ENCODE results near the gene IMMP2L. TPM values are rescaled to one million over a fixed set of nuclear protein-coding genes. Genes with fewer than 3 reads are reported as not detected.

The IMMP2L gene
- total RNA-seq, 4 donors from 2014 or later: 8.3 to 19.2 (median 17.8) TPM

- in situ Hi-C loops (cut with MboI; ENCODE audit: low sequenced_read_pairs in 4 of 4): no loop called here
Measured at GRCh38 chr7:110854166-110854565, 708.1 kb downstream of the IMMP2L start.

GRCh38 chr7:110853263-110853662 lies 709.0 kb downstream of the IMMP2L start:
- Histone ChIP-seq H3K4me3 (no peak overlapping the region), H3K36me3 (no peaks in the 10 kb centered on the region), H3K27me3 (no peaks in the 10 kb centered on the region), H3K9me3 (no peaks in the 10 kb centered on the region), H3K27ac (no peak overlapping the region), H3K4me1 (no peaks in the 10 kb centered on the region)
- intact Hi-C loops (cut with DNase I; ENCODE audit: low total_unique reads) (no loop called here), in situ Hi-C loops (cut with MboI; ENCODE audit: low sequenced_read_pairs in 4 of 4) (no loop called here)
- ATAC-seq (no peak), DNase-seq (no peak)
- TF ChIP-seq CTCF (IDR thresholded peaks at IDR 0.05 in 4 of 5, conservative IDR thresholded peaks at IDR 0.05 in 1 of 5) (no peak), POLR2A (IDR thresholded peaks at IDR 0.05) (no peak)

More at GRCh38 chr7:110854166-110854565, 708.1 kb downstream of the IMMP2L start:
- Histone ChIP-seq H3K27me3 (no peaks in the 10 kb centered on the region), H3K27ac (no peak overlapping the region), H3K36me3 (no peaks in the 10 kb centered on the region), H3K4me1 (no peaks in the 10 kb centered on the region), H3K4me3 (no peak overlapping the region), H3K9me3 (no peaks in the 10 kb centered on the region)
- TF ChIP-seq POLR2A (IDR thresholded peaks at IDR 0.05) (no peak), CTCF (IDR thresholded peaks at IDR 0.05 in 4 of 5, conservative IDR thresholded peaks at IDR 0.05 in 1 of 5) (no peak)
- DNase-seq: no peak
- intact Hi-C loops (cut with DNase I; ENCODE audit: low total_unique reads): no loop called here
- ATAC-seq: no peak

GRCh38 chr7:110852156-110852940 lies 709.9 kb downstream of the IMMP2L start:
- no peaks in the 10 kb centered on the region for H3K27me3 ChIP-seq
- no peak for DNase-seq
- in situ Hi-C loops (cut with MboI; ENCODE audit: low sequenced_read_pairs in 4 of 4) (no loop called here), intact Hi-C loops (cut with DNase I; ENCODE audit: low total_unique reads) (no loop called here)
- no peaks in the 10 kb centered on the region for H3K9me3 ChIP-seq
- H3K4me3 ChIP-seq: no peak overlapping the region
- H3K4me1 ChIP-seq: no peaks in the 10 kb centered on the region
- H3K27ac ChIP-seq: no peak overlapping the region
- TF ChIP-seq CTCF (IDR thresholded peaks at IDR 0.05 in 4 of 5, conservative IDR thresholded peaks at IDR 0.05 in 1 of 5) (no peak), POLR2A (IDR thresholded peaks at IDR 0.05) (no peak)
- H3K36me3 ChIP-seq: no peaks in the 10 kb centered on the region
- ATAC-seq: no peak

- in situ Hi-C loops (cut with MboI; ENCODE audit: low sequenced_read_pairs in 4 of 4): no loop called here
- no peak for TF ChIP-seq CTCF (IDR thresholded peaks at IDR 0.05 in 4 of 5, conservative IDR thresholded peaks at IDR 0.05 in 1 of 5)
- no peak for TF ChIP-seq POLR2A (IDR thresholded peaks at IDR 0.05)
- intact Hi-C loops (cut with DNase I; ENCODE audit: low total_unique reads): no loop called here
- Histone ChIP-seq H3K27me3 (no peaks in the 10 kb centered on the region), H3K4me1 (no peaks in the 10 kb centered on the region), H3K9me3 (no peaks in the 10 kb centered on the region), H3K36me3 (no peaks in the 10 kb centered on the region), H3K4me3 (no peak overlapping the region), H3K27ac (no peak overlapping the region)
- DNase-seq: no peak
- ATAC-seq: no peak
Measured at GRCh38 chr7:110850224-110850623, 712.1 kb downstream of the IMMP2L start.

Measured in gastrocnemius medialis (tissue), 4 donors.